IMR-90 (cell line): ENCODE data around the gene MRPL58. TPM values are rescaled to one million over a fixed set of nuclear protein-coding genes. Genes with fewer than 3 reads are reported as not detected.
"Not testable (repeated sequence)": the region's sequence is repeated elsewhere in the genome, so short reads cannot be mapped to it uniquely, and the experiment has no call there.

ENCODE experiments used
- ATAC-seq: fragments of 200-7000 bp; cut with Tn5 transposase; 2 replicates; pipeline ENCODE4 v1.9.1; 2020; ENCODE audit warnings: low read depth, mild to moderate bottlenecking, moderate library complexity
- BruUV-seq: library from RNA; stranded (reverse); fragments of 400-500 nt; replicated peaks from 2 replicates; lab custom pipeline; 2021; lab: Mats Ljungman, UMichigan
- CTCF ChIA-PET: fragments of 300-600 bp; formaldehyde crosslinking; extraction: SDS; loops from one replicate; lab custom pipeline; 2021; ENCODE audit warnings: antibody characterized with exemption; lab: Yijun Ruan, JAX
- POLR2A ChIA-PET: fragments of 300-600 bp; sonication (Branson Sonifier 250); formaldehyde crosslinking; loops from one replicate; lab custom pipeline; 2022; ENCODE audit warnings: antibody characterized with exemption; ENCODE audit not compliant: unreplicated experiment; lab: Charles Lee
- DNase-seq: peaks from one replicate; pipeline ENCODE4 v3.0.0; 2013
- H2AFZ ChIP-seq: replicated peaks from 2 replicates; pipeline ENCODE3; 2013; ENCODE audit warnings: low read length, mild to moderate bottlenecking; ENCODE audit not compliant: poor library complexity
- H2AK5ac ChIP-seq: 2 replicates; pipeline ENCODE4 v1.6.1; 2013; ENCODE audit warnings: low read depth, low read length, inconsistent platforms
- H2AK9ac ChIP-seq: replicated peaks from 2 replicates; pipeline ENCODE3; 2013; ENCODE audit warnings: mild to moderate bottlenecking, low read depth, low read length, moderate library complexity; ENCODE audit not compliant: poor library complexity
- H2BK120ac ChIP-seq: 2 replicates; pipeline ENCODE4 v1.6.1; 2013; ENCODE audit warnings: low read depth, low read length, inconsistent platforms
- H2BK15ac ChIP-seq: 3 replicates; pipeline ENCODE4 v1.6.1; 2013; ENCODE audit warnings: low read depth, low read length, inconsistent platforms
- H2BK20ac ChIP-seq: 2 replicates; pipeline ENCODE4 v1.6.1; 2013; ENCODE audit warnings: low read depth, mild to moderate bottlenecking, inconsistent platforms, low read length, moderate library complexity
- H2BK5ac ChIP-seq: 2 replicates; pipeline ENCODE4 v1.6.1; 2013; ENCODE audit warnings: mild to moderate bottlenecking, low read depth, low read length, inconsistent platforms; ENCODE audit not compliant: poor library complexity, severe bottlenecking
- H3K14ac ChIP-seq: replicated peaks from 2 replicates; pipeline ENCODE4 v1.6.1; 2013; ENCODE audit warnings: low read depth, low read length, inconsistent platforms
- H3K18ac ChIP-seq: 2 replicates; pipeline ENCODE4 v1.6.1; 2013; ENCODE audit warnings: low read depth, low read length, control low read depth
- H3K23ac ChIP-seq: 2 replicates; pipeline ENCODE4 v1.6.1; 2013; ENCODE audit warnings: low read depth, low read length, inconsistent platforms
- H3K27ac ChIP-seq: 2 replicates; pipeline ENCODE4 v1.5.1; 2013; ENCODE audit warnings: mild to moderate bottlenecking, control low read depth, low read length; ENCODE audit not compliant: insufficient read depth
- H3K27me3 ChIP-seq: 2 replicates; pipeline ENCODE4 v1.6.1; 2013; ENCODE audit warnings: low read length; ENCODE audit not compliant: control insufficient read depth, insufficient read depth
- H3K36me3 ChIP-seq: 2 replicates; pipeline ENCODE4 v1.6.1; 2013; ENCODE audit warnings: low read length, mixed read lengths; ENCODE audit not compliant: control insufficient read depth, insufficient read depth
- H3K4ac ChIP-seq: 2 replicates; pipeline ENCODE4 v1.6.1; 2013; ENCODE audit warnings: low read depth, low read length, inconsistent platforms
- H3K4me1 ChIP-seq: 2 replicates; pipeline ENCODE4 v1.6.1; 2013; ENCODE audit warnings: low read length, mixed read lengths; ENCODE audit not compliant: control insufficient read depth, insufficient read depth
- H3K4me2 ChIP-seq: 2 replicates; pipeline ENCODE4 v1.6.1; 2013; ENCODE audit warnings: low read depth, mild to moderate bottlenecking, control low read depth, low read length, moderate library complexity
- H3K4me3 ChIP-seq: 2 replicates; pipeline ENCODE4 v1.5.1; 2013; ENCODE audit warnings: low read depth, mild to moderate bottlenecking, control low read depth, low read length, moderate library complexity; ENCODE audit not compliant: insufficient read depth
- H3K56ac ChIP-seq: 2 replicates; pipeline ENCODE4 v1.6.1; 2013; ENCODE audit warnings: low read length, inconsistent platforms; ENCODE audit not compliant: insufficient read depth; ENCODE audit errors: extremely low read depth
- H3K79me1 ChIP-seq, 2 experiments: 2 replicates each; pipeline ENCODE4 v1.6.1; 2013; ENCODE audit warnings: low read length in 2 of 2, inconsistent platforms in 1 of 2, low read depth in 1 of 2
- H3K9ac ChIP-seq: 2 replicates; pipeline ENCODE4 v1.6.1; 2013; ENCODE audit warnings: low read depth, low read length, control low read depth
- H3K9me1 ChIP-seq: 2 replicates; pipeline ENCODE4 v1.6.1; 2013; ENCODE audit warnings: low read length, inconsistent platforms; ENCODE audit not compliant: insufficient read depth
- H3K9me3 ChIP-seq: 2 replicates; pipeline ENCODE4 v1.6.1; 2013; ENCODE audit warnings: low read length; ENCODE audit not compliant: control insufficient read depth, insufficient read depth
- H4K20me1 ChIP-seq: 2 replicates; pipeline ENCODE4 v1.6.1; 2013; ENCODE audit warnings: low read length, inconsistent platforms; ENCODE audit not compliant: insufficient read depth
- H4K5ac ChIP-seq: 2 replicates; pipeline ENCODE4 v1.6.1; 2013; ENCODE audit warnings: mild to moderate bottlenecking, low read depth, low read length, control low read depth
- H4K8ac ChIP-seq, 2 experiments: 2 replicates each; pipeline ENCODE4 v1.6.1; 2013; ENCODE audit warnings: low read depth in 2 of 2, low read length in 2 of 2, control low read depth in 1 of 2, inconsistent platforms in 1 of 2
- H4K91ac ChIP-seq: 2 replicates; pipeline ENCODE4 v1.6.1; 2013; ENCODE audit warnings: low read depth, low read length, inconsistent platforms; ENCODE audit not compliant: insufficient read depth
- CEBPB ChIP-seq: IDR thresholded peaks from 2 replicates; pipeline ENCODE4 v1.6.1; 2012; ENCODE audit warnings: low read depth, low read length, improper control_type of control experiment
- CHD1 ChIP-seq: IDR thresholded peaks from 2 replicates; pipeline ENCODE4 v1.6.1; 2012; ENCODE audit warnings: low read depth, low read length, improper control_type of control experiment
- MAFK ChIP-seq: IDR thresholded peaks from 2 replicates; pipeline ENCODE4 v1.6.1; 2012; ENCODE audit warnings: low read depth, low read length, improper control_type of control experiment
- MXI1 ChIP-seq: IDR thresholded peaks from 2 replicates; pipeline ENCODE4 v1.6.1; 2012; ENCODE audit warnings: low read depth, mild to moderate bottlenecking, low read length, moderate library complexity, borderline replicate concordance
- WGBS, 2 experiments: methylation state at CpG; one replicate each; pipeline versions ENCODE4 v1.1.5 to v1.1.7; 2013; ENCODE audit warnings: missing lambda C conversion rate in 2 of 2; ENCODE audit not compliant: insufficient read length in 1 of 2; ENCODE audit errors: extremely low coverage in 2 of 2; 5-methylcytosine and 5-hydroxymethylcytosine counted together
- dilution Hi-C: fragments of 300-500 bp; cut with HindIII; formaldehyde crosslinking; loops from one replicate; pipeline ENCODE4 v1.14.3; 2018; ENCODE audit warnings: low sequenced_read_pairs; ENCODE audit not compliant: unreplicated experiment
- in situ Hi-C: fragments of 300-500 bp; cut with MboI; formaldehyde crosslinking; loops from 3 replicates; pipeline ENCODE4 v1.14.3; 2019; ENCODE audit warnings: low sequenced_read_pairs, inconsistent platforms, mixed read lengths
- intact Hi-C: fragments of 100-400 bp; cut with micrococcal nuclease; formaldehyde crosslinking; loops from 2 replicates; pipeline ENCODE4 v1.10.0; 2022
- polyA plus RNA-seq, 3 experiments: library from polyadenylated mRNA; depleted of rRNA; stranded (reverse); fragments of >200 nt; gene quantifications; 2 replicates each; pipeline ENCODE4 v1.2.3, GENCODE V29; 2012; ENCODE audit warnings: low replicate concordance in 1 of 3
- total RNA-seq: library from RNA; depleted of rRNA; stranded (reverse); fragments of >200 nt; gene quantifications from 2 replicates; pipeline ENCODE4 v1.2.3, GENCODE V29; 2012

Gene MRPL58
- total and polyA plus RNA-seq, 2 of the 4 experiments (the other 2 are of a cell fraction) = 42.5 to 53.0 TPM

- in situ Hi-C loops = no loop called here
- BruUV-seq = no TSS peak
- Histone ChIP-seq H3K4me3 (no peak overlapping the region), H3K9ac (no peak overlapping the region), H2BK15ac (no peak overlapping the region), H3K4ac (no peak overlapping the region), H4K91ac (no peak overlapping the region), H2BK20ac (no peak overlapping the region), H3K23ac (no peak overlapping the region), H3K36me3 (peaks cover 21% of the 10 kb centered on the region), H3K4me1 (no peaks in the 10 kb centered on the region), H3K56ac (no peak overlapping the region), H3K4me2 (no peak overlapping the region), H2AK9ac (no peak overlapping the region), H3K18ac (no peak overlapping the region), H2BK120ac (no peak overlapping the region), H2AK5ac (no peak overlapping the region), H4K8ac (no peak overlapping the region), H4K5ac (no peak overlapping the region), H3K27ac (no peak overlapping the region), H3K9me3 (no peaks in the 10 kb centered on the region), H3K27me3 (no peaks in the 10 kb centered on the region), H3K9me1 (no peaks in the 10 kb centered on the region), H3K79me1 (no peaks in the 10 kb centered on the region), H3K14ac (no peak overlapping the region), H2BK5ac (no peak overlapping the region), H2AFZ (no peak overlapping the region), H4K20me1 (no peaks in the 10 kb centered on the region)
- no peak for DNase-seq
- intact Hi-C loops = no loop called here
- dilution Hi-C loops = no loop called here
- 86% methylated on average over 2 of the region's 10 CpGs; no CpG with 5 or more reads in 1 of the 2 experiments for WGBS, 2 experiments
- ATAC-seq = no peak
- CTCF ChIA-PET = no interaction called here
- no peak for TF ChIP-seq CEBPB
- TF ChIP-seq CHD1 = no peak
- TF ChIP-seq MXI1 = no peak
- TF ChIP-seq MAFK = no peak
- POLR2A ChIA-PET = no interaction called here
Measured at GRCh38 chr17:75024686-75025397, 12.4 kb downstream of the MRPL58 start.

- H3K56ac ChIP-seq, ATAC-seq, H3K27ac ChIP-seq, H2AFZ ChIP-seq, H3K79me1 ChIP-seq, H3K18ac ChIP-seq, POLR2A ChIA-PET, dilution Hi-C loops, H3K4me3 ChIP-seq, H2BK120ac ChIP-seq, intact Hi-C loops, H4K5ac ChIP-seq, H2AK9ac ChIP-seq, H2BK15ac ChIP-seq, H3K27me3 ChIP-seq, H2AK5ac ChIP-seq, DNase-seq, H3K23ac ChIP-seq, H3K9me1 ChIP-seq, H4K91ac ChIP-seq, H2BK20ac ChIP-seq, H3K4me1 ChIP-seq, H3K9ac ChIP-seq, CTCF ChIA-PET, H2BK5ac ChIP-seq, H3K14ac ChIP-seq, H4K8ac ChIP-seq, H3K4me2 ChIP-seq, in situ Hi-C loops, H4K20me1 ChIP-seq, BruUV-seq, H3K9me3 ChIP-seq, H3K4ac ChIP-seq: not testable (repeated sequence)
- 100% methylated on average over 2 of the region's 9 CpGs; no CpG with 5 or more reads in 1 of the 2 experiments for WGBS, 2 experiments
- peaks cover 17% of the 10 kb centered on the region for H3K36me3 ChIP-seq
Measured at GRCh38 chr17:75025398-75025734, 12.9 kb downstream of the MRPL58 start.
